ENCODE measurements around the gene ZBTB7C. TPM values are rescaled to one million over a fixed set of nuclear protein-coding genes. Genes with fewer than 3 reads are reported as not detected.

The ZBTB7C gene
- total and polyA plus RNA-seq, 4 donors = 0.19 to 1.1 (median 0.45) TPM

GRCh38 chr18:48352051-48352755, 57.0 kb downstream of the ZBTB7C start:
- Histone ChIP-seq H3K27ac (ENCODE audit: low read depth in 1 of 2, low read length in 2 of 2) (no peak overlapping the region), H3K9me3 (ENCODE audit: control insufficient read depth in 4 of 4, low read length in 3 of 4) (no peaks in the 10 kb centered on the region), H3K27me3 (ENCODE audit: control insufficient read depth in 4 of 4, insufficient read depth in 4 of 4, low read length in 3 of 4) (no peaks in the 10 kb centered on the region), H3K4me1 (ENCODE audit: control insufficient read depth in 4 of 4, insufficient read depth in 4 of 4, low read length in 3 of 4) (peaks cover 0 to 10% (median 0%) of the 10 kb centered on the region in 4 donors), H3K9ac (ENCODE audit: low read depth in 1 of 2, low read length in 2 of 2) (no peak overlapping the region), H3K4me3 (ENCODE audit: low read depth in 1 of 3, low read length in 3 of 3) (no peak overlapping the region), H3K36me3 (ENCODE audit: control insufficient read depth in 4 of 4, insufficient read depth in 3 of 4, low read depth in 1 of 4, low read length in 3 of 4) (no peaks in the 10 kb centered on the region)
- TF ChIP-seq ZBTB33 (IDR thresholded peaks at IDR 0.05) (no peak), REST (IDR thresholded peaks at IDR 0.05) (no peak)
- DNase-seq (ENCODE audit: low spot score) = no peak
- WGBS = 87% methylated on average over 4 of the region's 4 CpGs

GRCh38 chr18:48351216-48352050, 57.8 kb downstream of the ZBTB7C start:
- Histone ChIP-seq H3K9ac (ENCODE audit: low read depth in 1 of 2, low read length in 2 of 2) (no peak overlapping the region), H3K27me3 (ENCODE audit: control insufficient read depth in 4 of 4, insufficient read depth in 4 of 4, low read length in 3 of 4) (no peaks in the 10 kb centered on the region), H3K36me3 (ENCODE audit: control insufficient read depth in 4 of 4, insufficient read depth in 3 of 4, low read depth in 1 of 4, low read length in 3 of 4) (no peaks in the 10 kb centered on the region), H3K27ac (ENCODE audit: low read depth in 1 of 2, low read length in 2 of 2) (no peak overlapping the region), H3K4me3 (ENCODE audit: low read depth in 1 of 3, low read length in 3 of 3) (no peak overlapping the region), H3K9me3 (ENCODE audit: control insufficient read depth in 4 of 4, low read length in 3 of 4) (no peaks in the 10 kb centered on the region), H3K4me1 (ENCODE audit: control insufficient read depth in 4 of 4, insufficient read depth in 4 of 4, low read length in 3 of 4) (peaks cover 0 to 10% (median 0%) of the 10 kb centered on the region in 4 donors)
- no peak for DNase-seq (ENCODE audit: low spot score)
- TF ChIP-seq RXRA (IDR thresholded peaks at IDR 0.05) = no peak
- no peak for TF ChIP-seq CTCF (IDR thresholded peaks at IDR 0.05; ENCODE audit: low read depth, low read length, missing input control)
- TF ChIP-seq MAX (IDR thresholded peaks at IDR 0.05) = no peak
- TF ChIP-seq HNF4A (conservative IDR thresholded peaks at IDR 0.05) = no peak
- no peak for TF ChIP-seq HNF4G (IDR thresholded peaks at IDR 0.05)
- TF ChIP-seq SP1 (IDR thresholded peaks at IDR 0.05) = no peak
- TF ChIP-seq FOXA2 (IDR thresholded peaks at IDR 0.05) = no peak
- no peak for TF ChIP-seq JUND (IDR thresholded peaks at IDR 0.05)
- no peak for TF ChIP-seq GABPA (IDR thresholded peaks at IDR 0.05 in 1 of 2, conservative IDR thresholded peaks at IDR 0.05 in 1 of 2)
- no peak for TF ChIP-seq YY1 (IDR thresholded peaks at IDR 0.05)
- no peak for TF ChIP-seq REST (IDR thresholded peaks at IDR 0.05)
- WGBS = 71% methylated on average over 12 of the region's 12 CpGs

All from liver (tissue), 9 donors.